GM12878 (cell line): Measurements from ENCODE around the gene RHCE. TPM values are rescaled to one million over a fixed set of nuclear protein-coding genes. Genes with fewer than 3 reads are reported as not detected.

Source experiments
- BCLAF1 ChIP-seq: fragments of 450-650 bp; IDR thresholded peaks from 2 replicates; pipeline ENCODE4 v1.6.1; 2017; ENCODE audit warnings: antibody characterized with exemption, mild to moderate bottlenecking, moderate library complexity
- BHLHE40 ChIP-seq, 2 experiments: fragments of 450-650 bp in 1 of 2; IDR thresholded peaks; 2 replicates each; pipeline ENCODE4 v1.6.1; 2011 to 2017; ENCODE audit warnings: low read depth in 2 of 2, borderline replicate concordance in 1 of 2, improper control_type of control experiment in 1 of 2, low read length in 1 of 2, mild to moderate bottlenecking in 1 of 2
- CHD2 ChIP-seq: IDR thresholded peaks from 2 replicates; pipeline ENCODE4 v1.6.1; 2011; ENCODE audit warnings: low read depth, low read length, improper control_type of control experiment, borderline replicate concordance
- DPF2 ChIP-seq: fragments of 450-650 bp; IDR thresholded peaks from 2 replicates; pipeline ENCODE4 v1.6.1; 2017; ENCODE audit warnings: mild to moderate bottlenecking
- ELK1 ChIP-seq: IDR thresholded peaks from 2 replicates; pipeline ENCODE4 v1.6.1; 2012; ENCODE audit warnings: low read depth, low read length, improper control_type of control experiment
- ESRRA ChIP-seq: IDR thresholded peaks from 2 replicates; pipeline ENCODE4 v1.6.1; 2012; ENCODE audit warnings: mild to moderate bottlenecking, low read length, improper control_type of control experiment
- HCFC1 ChIP-seq: fragments of 150-350 bp; IDR thresholded peaks from 2 replicates; pipeline ENCODE4 v1.6.1; 2014; ENCODE audit warnings: low read length
- HSF1 ChIP-seq: fragments of 150-350 bp; IDR thresholded peaks from 2 replicates; pipeline ENCODE4 v1.6.1; 2014; ENCODE audit warnings: mild to moderate bottlenecking, low read depth, low read length
- KDM1A ChIP-seq: fragments of 200-600 bp; sonication (generic); IDR thresholded peaks from 2 replicates; pipeline ENCODE4 v1.6.1; 2016; ENCODE audit warnings: borderline replicate concordance
- KLF5 ChIP-seq: fragments of 450-650 bp; IDR thresholded peaks from 2 replicates; pipeline ENCODE4 v1.6.1; 2014; ENCODE audit warnings: mild to moderate bottlenecking; ENCODE audit not compliant: partially characterized antibody
- MYB ChIP-seq: fragments of 150-350 bp; IDR thresholded peaks from 2 replicates; pipeline ENCODE4 v1.6.1; 2014; ENCODE audit warnings: mild to moderate bottlenecking, low read depth, low read length, borderline replicate concordance
- PRDM15 ChIP-seq: fragments of 450-650 bp; formaldehyde crosslinking; IDR thresholded peaks from 2 replicates; pipeline ENCODE4 v1.4.0; 2020; ENCODE audit warnings: mild to moderate bottlenecking, moderate library complexity
- SMAD5 ChIP-seq: IDR thresholded peaks from 2 replicates; pipeline ENCODE4 v1.6.1; 2016; ENCODE audit warnings: antibody characterized with exemption, low read depth
- SRF ChIP-seq, 2 experiments: IDR thresholded peaks; 2 replicates each; pipeline ENCODE4 v1.6.1; 2011; ENCODE audit warnings: low read depth in 2 of 2, low read length in 2 of 2, mild to moderate bottlenecking in 1 of 2, moderate library complexity in 1 of 2
- TAF1 ChIP-seq: IDR thresholded peaks from 2 replicates; pipeline ENCODE4 v1.6.1; 2011; ENCODE audit warnings: mild to moderate bottlenecking, low read depth, low read length, borderline replicate concordance
- ZNF207 ChIP-seq: fragments of 450-650 bp; IDR thresholded peaks from 2 replicates; pipeline ENCODE4 v1.6.1; 2014; ENCODE audit warnings: antibody characterized with exemption, mild to moderate bottlenecking, borderline replicate concordance
- ZNF622 ChIP-seq: fragments of 450-650 bp; IDR thresholded peaks from 2 replicates; pipeline ENCODE4 v1.6.1; 2017; ENCODE audit warnings: mild to moderate bottlenecking, inconsistent platforms
- polyA plus RNA-seq, 11 experiments: library from polyadenylated mRNA; depleted of rRNA in 4 of 11; unstranded in 6 of 11; stranded (reverse) in 5 of 11; fragments of >200 nt; fragmentation: Nextera tagmentation in 4 of 11; fragmentation: Illumina TruSeq in 1 of 11; extraction: Ambion mirVana in 4 of 11; extraction: Trizol in 1 of 11; gene quantifications; 1 replicate in 1 of 11; 2 replicates in 10 of 11; pipeline versions ENCODE4 v1.2.1 to v1.2.3, GENCODE V29; 2011 to 2016; ENCODE audit warnings: inconsistent platforms in 2 of 11, missing spikeins in 2 of 11, low read depth in 1 of 11
- total RNA-seq, 4 experiments: library from RNA; depleted of rRNA in 3 of 4; stranded (reverse); fragments of >200 nt in 3 of 4; fragmentation: Illumina TruSeq in 1 of 4; extraction: Trizol in 1 of 4; gene quantifications; 2 replicates each; pipeline versions ENCODE4 v1.2.1 to v1.2.3, GENCODE V29; 2013 to 2021
- TF ChIP-seq, protein P1 (sequence below): IDR thresholded peaks from 2 replicates; pipeline ENCODE4 v1.6.1; 2012; ENCODE audit warnings: low read depth, low read length, improper control_type of control experiment

RHCE gene
- total and polyA plus RNA-seq, 10 of the 15 experiments (the other 5 are each of a cell fraction or from before 2014, with no cell fraction given) = 0.06 to 0.41 (median 0.22) TPM; not detected in 2

GRCh38 chr1:25338188-25338981 is 82.2 kb downstream of the RHCE start, which contains the start of gene TMEM50A (continued):
- TF ChIP-seq BCLAF1 (no peak), SMAD5 (peak; percentile 74; the same call in 1 of the 2 replicates), ELK1 (no peak), ZNF207 (peak; percentile 31; the same call in 1 of the 2 replicates), DPF2 (peak; percentile 79), KDM1A (no peak), TAF1 (peak; percentile 20; the same call in 1 of the 2 replicates), ZNF622 (no peak), ESRRA (no peak), MYB (no peak), PRDM15 (no peak), KLF5 (peak; percentile 68), BHLHE40 (IDR thresholded peaks at IDR 0.05; ENCODE audit: borderline replicate concordance in 1 of 2, low read depth in 2 of 2, low read length in 1 of 2) (no peak; a peak in 1 of 4 replicates), CHD2 (no peak), HCFC1 (no peak), HSF1 (no peak), SRF (IDR thresholded peaks at IDR 0.05; ENCODE audit: low read depth in 2 of 2, low read length in 2 of 2) (no peak)
- TF ChIP-seq, protein P1, sequence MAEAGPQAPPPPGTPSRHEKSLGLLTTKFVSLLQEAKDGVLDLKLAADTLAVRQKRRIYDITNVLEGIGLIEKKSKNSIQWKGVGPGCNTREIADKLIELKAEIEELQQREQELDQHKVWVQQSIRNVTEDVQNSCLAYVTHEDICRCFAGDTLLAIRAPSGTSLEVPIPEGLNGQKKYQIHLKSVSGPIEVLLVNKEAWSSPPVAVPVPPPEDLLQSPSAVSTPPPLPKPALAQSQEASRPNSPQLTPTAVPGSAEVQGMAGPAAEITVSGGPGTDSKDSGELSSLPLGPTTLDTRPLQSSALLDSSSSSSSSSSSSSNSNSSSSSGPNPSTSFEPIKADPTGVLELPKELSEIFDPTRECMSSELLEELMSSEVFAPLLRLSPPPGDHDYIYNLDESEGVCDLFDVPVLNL = no peak
